ENCODE data around the gene MIPEP. TPM values are rescaled to one million over a fixed set of nuclear protein-coding genes. Genes with fewer than 3 reads are reported as not detected.

Gene MIPEP
- total RNA-seq, 1 donor from 2014 or later, result 49.7 TPM

DNA sequence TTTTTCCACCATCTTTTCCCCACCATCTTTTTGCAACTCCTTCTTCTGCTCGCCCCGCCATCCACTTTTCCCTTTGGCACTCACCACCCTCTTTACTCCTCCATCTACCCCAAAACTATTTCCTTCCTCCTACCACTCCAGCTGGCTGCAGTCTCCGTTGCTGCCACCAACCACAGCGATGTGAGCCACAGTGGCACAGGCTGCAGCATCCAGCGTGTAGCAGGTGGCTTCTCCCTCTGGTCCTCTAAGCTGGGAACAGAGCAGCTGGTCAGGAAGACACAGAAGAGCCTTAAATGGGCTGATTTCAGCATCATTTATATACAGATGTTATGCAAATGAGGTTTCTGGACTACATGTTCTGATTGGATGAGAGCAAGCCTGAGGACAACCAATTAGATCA is 174.5 kb downstream of the MIPEP start:
- intact Hi-C loops (cut with micrococcal nuclease), result no loop called here

DNA sequence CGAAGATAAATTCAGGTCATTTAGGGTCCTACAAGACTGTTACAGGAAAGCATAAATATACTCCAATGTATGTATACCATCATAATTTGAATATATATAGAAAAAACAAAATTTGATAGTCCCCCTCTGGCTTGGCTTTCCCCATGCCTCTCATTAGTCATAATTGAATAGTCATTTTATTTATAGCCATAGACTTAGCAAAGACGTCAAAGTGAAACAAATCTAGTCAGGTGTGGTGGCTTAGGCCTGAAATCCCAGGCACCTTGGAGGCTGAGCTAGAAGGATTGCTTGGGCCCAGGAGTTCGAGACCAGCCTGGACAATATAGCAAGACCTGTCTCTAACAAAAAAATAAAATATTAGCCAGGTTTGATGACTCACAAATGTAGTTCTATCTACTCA is 177.8 kb downstream of the MIPEP start:
- Histone ChIP-seq H3K27me3 (ENCODE audit: low read depth) (no peaks in the 10 kb centered on the region), H3K36me3 (no peaks in the 10 kb centered on the region), H3K4me1 (peaks cover 9% of the 10 kb centered on the region), H3K27ac (replicated peaks) (no peak overlapping the region), H3K9me3 (replicated peaks) (peaks cover 17% of the 10 kb centered on the region), H3K4me3 (no peak overlapping the region)
- DNase-seq, result no peak
- TF ChIP-seq, protein P1, sequence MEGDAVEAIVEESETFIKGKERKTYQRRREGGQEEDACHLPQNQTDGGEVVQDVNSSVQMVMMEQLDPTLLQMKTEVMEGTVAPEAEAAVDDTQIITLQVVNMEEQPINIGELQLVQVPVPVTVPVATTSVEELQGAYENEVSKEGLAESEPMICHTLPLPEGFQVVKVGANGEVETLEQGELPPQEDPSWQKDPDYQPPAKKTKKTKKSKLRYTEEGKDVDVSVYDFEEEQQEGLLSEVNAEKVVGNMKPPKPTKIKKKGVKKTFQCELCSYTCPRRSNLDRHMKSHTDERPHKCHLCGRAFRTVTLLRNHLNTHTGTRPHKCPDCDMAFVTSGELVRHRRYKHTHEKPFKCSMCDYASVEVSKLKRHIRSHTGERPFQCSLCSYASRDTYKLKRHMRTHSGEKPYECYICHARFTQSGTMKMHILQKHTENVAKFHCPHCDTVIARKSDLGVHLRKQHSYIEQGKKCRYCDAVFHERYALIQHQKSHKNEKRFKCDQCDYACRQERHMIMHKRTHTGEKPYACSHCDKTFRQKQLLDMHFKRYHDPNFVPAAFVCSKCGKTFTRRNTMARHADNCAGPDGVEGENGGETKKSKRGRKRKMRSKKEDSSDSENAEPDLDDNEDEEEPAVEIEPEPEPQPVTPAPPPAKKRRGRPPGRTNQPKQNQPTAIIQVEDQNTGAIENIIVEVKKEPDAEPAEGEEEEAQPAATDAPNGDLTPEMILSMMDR (IDR thresholded peaks at IDR 0.05; ENCODE audit: borderline replicate concordance), result no peak
- intact Hi-C loops (cut with micrococcal nuclease), result no loop called here

More for the DNA sequence above, 174.5 kb downstream of the MIPEP start:
- Histone ChIP-seq H3K4me1 (peaks cover 3% of the 10 kb centered on the region), H3K27me3 (ENCODE audit: low read depth) (no peaks in the 10 kb centered on the region), H3K27ac (replicated peaks) (no peak overlapping the region), H3K4me3 (no peak overlapping the region), H3K36me3 (no peaks in the 10 kb centered on the region), H3K9me3 (replicated peaks) (peaks cover 17% of the 10 kb centered on the region)
- TF ChIP-seq, protein P1 (IDR thresholded peaks at IDR 0.05; ENCODE audit: borderline replicate concordance), result no peak
- no peak for DNase-seq

- Histone ChIP-seq H3K4me3 (no peak overlapping the region), H3K36me3 (no peaks in the 10 kb centered on the region), H3K27ac (replicated peaks) (no peak overlapping the region), H3K9me3 (replicated peaks) (peaks cover 17% of the 10 kb centered on the region), H3K27me3 (ENCODE audit: low read depth) (no peaks in the 10 kb centered on the region), H3K4me1 (peaks cover 9% of the 10 kb centered on the region)
- TF ChIP-seq, protein P1 (IDR thresholded peaks at IDR 0.05; ENCODE audit: borderline replicate concordance), result no peak
- DNase-seq, result no peak
- intact Hi-C loops (cut with micrococcal nuclease), result no loop called here
Observed at GRCh38 chr13:23710366-23710765, 178.8 kb downstream of the MIPEP start.

DNA sequence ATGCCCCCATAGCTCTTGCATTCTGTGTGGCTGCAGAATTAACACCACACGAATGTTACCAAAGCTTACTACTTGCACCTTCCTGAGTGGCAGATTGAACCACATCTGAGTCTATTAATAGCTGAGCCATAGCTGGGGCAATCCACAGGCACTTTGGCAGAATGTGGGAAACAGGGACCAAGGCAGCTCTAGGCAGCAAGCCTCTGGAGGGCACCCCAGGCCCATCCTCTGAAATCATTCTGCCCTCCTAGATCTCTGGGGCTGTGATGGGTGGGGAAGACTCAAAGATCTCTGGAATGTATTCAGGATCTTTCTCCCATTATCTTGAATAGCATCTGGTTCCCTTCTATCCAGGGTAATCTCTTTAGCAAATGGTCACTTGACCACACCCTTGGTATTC is 179.7 kb downstream of the MIPEP start:
- intact Hi-C loops (cut with micrococcal nuclease), result no loop called here
- no peak overlapping the region for H3K4me3 ChIP-seq
- peaks cover 9% of the 10 kb centered on the region for H3K4me1 ChIP-seq
- no peaks in the 10 kb centered on the region for H3K27me3 ChIP-seq (ENCODE audit: low read depth)
- TF ChIP-seq, protein P1 (IDR thresholded peaks at IDR 0.05; ENCODE audit: borderline replicate concordance), result peak; percentile 41
- H3K9me3 ChIP-seq (replicated peaks), result peaks cover 17% of the 10 kb centered on the region
- no peak for DNase-seq
- no peaks in the 10 kb centered on the region for H3K36me3 ChIP-seq
- H3K27ac ChIP-seq (replicated peaks), result no peak overlapping the region

GRCh38 chr13:23707674-23708073 is 181.5 kb downstream of the MIPEP start:
- Histone ChIP-seq H3K4me1 (peaks cover 15% of the 10 kb centered on the region), H3K27ac (replicated peaks) (no peak overlapping the region), H3K36me3 (no peaks in the 10 kb centered on the region), H3K27me3 (ENCODE audit: low read depth) (no peaks in the 10 kb centered on the region), H3K9me3 (replicated peaks) (peaks cover 9% of the 10 kb centered on the region), H3K4me3 (no peak overlapping the region)
- intact Hi-C loops (cut with micrococcal nuclease), result no loop called here
- DNase-seq, result no peak
- TF ChIP-seq, protein P1 (IDR thresholded peaks at IDR 0.05; ENCODE audit: borderline replicate concordance), result peak; percentile 47

DNA sequence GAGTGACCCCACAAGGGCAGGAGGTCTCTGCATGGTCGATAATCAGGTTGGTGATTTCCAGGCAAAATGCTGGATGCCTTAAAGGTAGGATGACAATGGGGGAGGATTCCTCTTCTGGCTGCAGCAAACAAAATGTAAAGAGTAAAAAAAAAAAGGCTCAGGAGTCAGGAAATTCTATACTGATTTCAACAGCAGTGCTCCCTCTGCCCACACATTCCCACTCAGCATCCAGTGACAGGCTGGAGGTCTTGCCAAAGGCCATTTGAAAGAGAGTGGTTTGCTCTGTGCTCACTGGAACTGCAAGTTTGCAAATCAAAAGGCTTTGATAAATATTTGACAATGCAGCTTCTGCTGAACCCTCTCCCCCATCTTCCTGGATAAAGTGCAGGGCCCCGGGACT is 183.6 kb downstream of the MIPEP start:
- no peak for DNase-seq
- H3K9me3 ChIP-seq (replicated peaks), result no peaks in the 10 kb centered on the region
- TF ChIP-seq, protein P1 (IDR thresholded peaks at IDR 0.05; ENCODE audit: borderline replicate concordance), result no peak
- intact Hi-C loops (cut with micrococcal nuclease), result no loop called here
- peaks cover 24% of the 10 kb centered on the region for H3K4me1 ChIP-seq
- H3K27me3 ChIP-seq (ENCODE audit: low read depth), result no peaks in the 10 kb centered on the region
- no peak overlapping the region for H3K27ac ChIP-seq (replicated peaks)
- no peak overlapping the region for H3K4me3 ChIP-seq
- no peaks in the 10 kb centered on the region for H3K36me3 ChIP-seq

All from left ventricle myocardium inferior (tissue), 1 donor.